ENCODE data around the gene KCNIP1.
A peak's percentile ranks its signal among the peaks of the same experiment; 100 is the strongest.

Gene KCNIP1

GRCh38 chr5:170627271-170627670, 123.5 kb downstream of the KCNIP1 start:
- intact Hi-C loops (cut with micrococcal nuclease) = no loop called here
- Mint-ChIP-seq H3K4me1 (ENCODE audit: low read depth) (peaks cover 8% of the 10 kb centered on the region), H3K27me3 (peaks cover 33% of the 10 kb centered on the region), H3K9me3 (no peaks in the 10 kb centered on the region), H3K27ac (no peak overlapping the region), H3K36me3 (ENCODE audit: low read depth) (no peaks in the 10 kb centered on the region), H3K4me3 (no peak overlapping the region)

DNA sequence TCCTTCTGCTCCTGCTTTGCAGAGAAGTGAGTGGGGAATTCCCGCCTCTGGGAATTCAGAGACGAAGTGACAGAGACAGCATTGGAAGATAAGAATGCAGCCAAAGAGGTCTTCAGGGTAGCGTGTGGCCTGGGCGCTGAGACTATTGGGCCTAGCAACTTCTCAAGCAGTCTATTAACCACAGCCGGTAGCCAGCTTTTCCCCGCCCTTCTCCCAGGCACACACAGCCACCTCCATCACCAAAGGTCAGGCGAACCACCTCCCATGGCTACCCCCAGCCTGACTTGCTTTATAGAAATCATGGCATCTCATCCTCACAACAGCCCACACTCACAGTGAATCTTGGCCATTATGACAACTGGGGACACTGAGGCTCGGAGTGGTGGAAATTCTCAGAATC, 124.2 kb downstream of the KCNIP1 start:
- Mint-ChIP-seq H3K27ac (no peak overlapping the region), H3K27me3 (peaks cover 38% of the 10 kb centered on the region), H3K4me3 (no peak overlapping the region), H3K36me3 (ENCODE audit: low read depth) (no peaks in the 10 kb centered on the region), H3K9me3 (no peaks in the 10 kb centered on the region), H3K4me1 (ENCODE audit: low read depth) (peaks cover 12% of the 10 kb centered on the region)
- intact Hi-C loops (cut with micrococcal nuclease) = no loop called here

- intact Hi-C loops (cut with micrococcal nuclease) = no loop called here
- Mint-ChIP-seq H3K36me3 (ENCODE audit: low read depth) (no peaks in the 10 kb centered on the region), H3K4me1 (ENCODE audit: low read depth) (peaks cover 21% of the 10 kb centered on the region), H3K27ac (no peak overlapping the region), H3K9me3 (no peaks in the 10 kb centered on the region), H3K27me3 (peaks cover 41% of the 10 kb centered on the region), H3K4me3 (no peak overlapping the region)
Measured at GRCh38 chr5:170628691-170629565, 125.1 kb downstream of the KCNIP1 start.

DNA sequence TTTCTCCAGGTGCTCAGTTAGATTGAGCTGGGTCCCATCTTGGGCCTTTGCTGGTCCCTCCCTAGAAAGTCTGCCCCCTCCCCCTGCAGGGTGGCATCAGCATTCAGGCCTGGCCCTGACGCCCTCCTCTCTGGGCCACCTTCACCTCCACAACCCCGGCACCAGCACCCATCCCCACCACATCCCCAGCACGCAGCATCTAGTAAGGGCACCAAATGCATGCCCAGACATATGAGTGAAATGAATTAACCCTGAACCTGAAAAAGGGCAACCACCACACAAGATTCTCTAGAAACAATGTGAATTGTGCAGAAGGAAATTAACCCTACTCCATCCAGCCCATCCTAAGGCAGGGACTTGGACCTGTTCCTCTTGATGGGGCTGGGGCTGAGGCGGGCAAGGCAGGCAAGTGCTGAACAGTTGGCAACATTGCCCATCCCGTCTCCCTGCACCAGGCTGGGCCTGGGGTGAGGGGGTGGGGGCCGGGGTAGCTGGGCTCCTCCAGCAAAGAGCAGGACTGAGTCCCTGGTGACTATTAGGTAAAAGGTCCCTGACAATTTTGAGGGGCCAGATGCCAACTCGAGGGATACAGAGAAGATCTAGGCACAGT, 125.9 kb downstream of the KCNIP1 start:
- no peak overlapping the region for H3K4me3 Mint-ChIP-seq
- intact Hi-C loops (cut with micrococcal nuclease) = loop anchor here (5.0 kb wide), 1 partner anchor 402 kb away; no protein-coding TSS in a partner anchor
- no peaks in the 10 kb centered on the region for H3K36me3 Mint-ChIP-seq (ENCODE audit: low read depth)
- H3K27me3 Mint-ChIP-seq = peaks cover 42% of the 10 kb centered on the region
- no peaks in the 10 kb centered on the region for H3K9me3 Mint-ChIP-seq
- H3K27ac Mint-ChIP-seq = no peak overlapping the region
- peaks cover 26% of the 10 kb centered on the region for H3K4me1 Mint-ChIP-seq (ENCODE audit: low read depth)

GRCh38 chr5:170630226-170630625, 126.4 kb downstream of the KCNIP1 start:
- Mint-ChIP-seq H3K9me3 (no peaks in the 10 kb centered on the region), H3K27ac (no peak overlapping the region), H3K4me1 (ENCODE audit: low read depth) (peaks cover 26% of the 10 kb centered on the region), H3K36me3 (ENCODE audit: low read depth) (no peaks in the 10 kb centered on the region), H3K4me3 (no peak overlapping the region), H3K27me3 (peaks cover 39% of the 10 kb centered on the region)
- intact Hi-C loops (cut with micrococcal nuclease) = loop anchor here (5.0 kb wide), 1 partner anchor 403 kb away; no protein-coding TSS in a partner anchor

DNA sequence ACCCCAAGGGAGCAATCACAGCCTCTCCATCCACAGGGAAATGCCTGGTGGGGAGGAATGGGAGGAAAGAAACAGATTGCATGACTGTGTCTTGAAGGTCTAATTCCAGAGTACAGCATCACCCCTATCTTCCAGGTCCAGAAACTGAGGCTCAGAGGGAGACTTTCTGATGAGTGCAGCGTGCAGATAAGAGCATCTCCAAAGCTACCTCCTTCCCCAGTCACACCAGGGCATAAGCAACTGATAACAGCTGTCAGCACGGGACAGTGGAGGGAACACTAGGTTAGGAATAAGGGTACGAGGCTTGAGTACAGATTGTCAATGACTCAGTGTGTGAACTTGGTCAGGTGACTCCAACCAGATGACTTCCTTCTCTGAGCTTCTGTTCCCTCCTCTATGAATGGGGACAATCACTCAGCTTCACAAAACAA, 126.9 kb downstream of the KCNIP1 start:
- peaks cover 26% of the 10 kb centered on the region for H3K4me1 Mint-ChIP-seq (ENCODE audit: low read depth)
- H3K4me3 Mint-ChIP-seq = no peak overlapping the region
- H3K9me3 Mint-ChIP-seq = no peaks in the 10 kb centered on the region
- intact Hi-C loops (cut with micrococcal nuclease) = loop anchor here (5.0 kb wide), 1 partner anchor 403 kb away; no protein-coding TSS in a partner anchor
- H3K27ac Mint-ChIP-seq = no peak overlapping the region
- no peaks in the 10 kb centered on the region for H3K36me3 Mint-ChIP-seq (ENCODE audit: low read depth)
- H3K27me3 Mint-ChIP-seq = peaks cover 36% of the 10 kb centered on the region

DNA sequence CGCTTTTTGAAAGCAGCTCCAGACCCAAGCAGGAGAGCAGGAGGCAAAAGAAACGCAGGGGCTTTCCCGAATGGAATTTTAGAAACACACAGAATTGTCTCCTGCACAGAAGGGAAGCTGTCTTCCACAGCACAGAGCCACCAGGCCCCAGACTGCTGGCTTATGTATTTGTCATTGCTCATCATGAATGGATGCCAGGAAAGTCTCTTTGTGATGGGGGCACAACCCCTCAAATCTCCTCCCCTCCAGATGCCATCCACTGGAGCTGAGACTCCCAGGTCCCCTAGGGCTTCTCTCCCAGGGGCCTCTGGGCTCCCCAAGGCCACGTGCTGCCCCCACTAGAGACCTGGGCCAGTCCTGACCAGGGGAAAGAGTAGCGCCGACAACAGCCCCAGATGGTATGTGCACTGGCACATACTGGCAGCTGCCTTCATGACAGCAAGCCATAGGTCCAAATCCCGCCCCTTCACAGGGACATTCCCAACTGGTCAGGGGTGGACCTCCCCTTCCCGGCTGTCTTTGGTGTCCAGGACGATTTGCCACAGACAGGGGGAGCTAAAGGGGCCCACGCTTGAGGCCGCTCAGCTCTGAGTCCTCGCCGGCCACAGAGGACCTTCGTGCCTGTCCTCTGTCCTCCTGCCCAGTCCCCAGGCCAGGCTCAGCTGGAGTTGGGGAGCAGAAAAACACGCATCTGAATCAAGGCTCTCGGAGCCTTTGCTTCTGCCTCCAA, 127.8 kb downstream of the KCNIP1 start:
- no peaks in the 10 kb centered on the region for H3K9me3 Mint-ChIP-seq
- no peak overlapping the region for H3K4me3 Mint-ChIP-seq
- H3K4me1 Mint-ChIP-seq (ENCODE audit: low read depth) = peaks cover 26% of the 10 kb centered on the region
- intact Hi-C loops (cut with micrococcal nuclease) = loop anchor here (5.0 kb wide), 1 partner anchor 404 kb away; no protein-coding TSS in a partner anchor
- no peak overlapping the region for H3K27ac Mint-ChIP-seq
- H3K27me3 Mint-ChIP-seq = peaks cover 35% of the 10 kb centered on the region
- H3K36me3 Mint-ChIP-seq (ENCODE audit: low read depth) = no peaks in the 10 kb centered on the region

GRCh38 chr5:170632266-170632984, 128.6 kb downstream of the KCNIP1 start:
- Mint-ChIP-seq H3K9me3 (no peaks in the 10 kb centered on the region), H3K4me1 (ENCODE audit: low read depth) (peaks cover 26% of the 10 kb centered on the region), H3K4me3 (no peak overlapping the region), H3K27ac (no peak overlapping the region), H3K27me3 (peaks cover 38% of the 10 kb centered on the region), H3K36me3 (ENCODE audit: low read depth) (no peaks in the 10 kb centered on the region)
- intact Hi-C loops (cut with micrococcal nuclease) = loop anchor here (5.0 kb wide), 1 partner anchor 405 kb away; no protein-coding TSS in a partner anchor

DNA sequence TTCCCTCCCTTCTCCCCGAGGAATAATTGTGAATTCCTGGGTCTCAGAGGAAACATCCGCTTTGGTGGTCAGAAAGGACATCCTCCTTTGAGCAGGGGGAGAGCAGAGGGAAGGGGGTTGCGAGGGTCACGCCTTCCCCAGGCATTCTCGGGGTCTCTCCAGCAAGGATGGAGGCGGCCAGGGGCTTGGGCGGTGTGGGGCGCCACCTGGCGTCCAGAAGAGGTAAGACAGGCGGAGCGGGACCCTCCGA, 129.1 kb downstream of the KCNIP1 start:
- intact Hi-C loops (cut with micrococcal nuclease) = loop anchor here (5.0 kb wide), 1 partner anchor 406 kb away; no protein-coding TSS in a partner anchor
- Mint-ChIP-seq H3K4me1 (ENCODE audit: low read depth) (peaks cover 26% of the 10 kb centered on the region), H3K9me3 (no peaks in the 10 kb centered on the region), H3K4me3 (peak overlapping the region; percentile 51), H3K27me3 (peaks cover 41% of the 10 kb centered on the region), H3K36me3 (ENCODE audit: low read depth) (no peaks in the 10 kb centered on the region), H3K27ac (peak overlapping the region; percentile 9)

- Mint-ChIP-seq H3K9me3 (no peaks in the 10 kb centered on the region), H3K27me3 (peaks cover 41% of the 10 kb centered on the region), H3K36me3 (ENCODE audit: low read depth) (no peaks in the 10 kb centered on the region), H3K4me3 (peak overlapping the region; percentile 51), H3K27ac (peak overlapping the region; percentile 9), H3K4me1 (ENCODE audit: low read depth) (peaks cover 27% of the 10 kb centered on the region)
- intact Hi-C loops (cut with micrococcal nuclease) = loop anchor here (5.0 kb wide), 1 partner anchor 406 kb away; no protein-coding TSS in a partner anchor
Measured at GRCh38 chr5:170633235-170634081, 129.6 kb downstream of the KCNIP1 start.

DNA sequence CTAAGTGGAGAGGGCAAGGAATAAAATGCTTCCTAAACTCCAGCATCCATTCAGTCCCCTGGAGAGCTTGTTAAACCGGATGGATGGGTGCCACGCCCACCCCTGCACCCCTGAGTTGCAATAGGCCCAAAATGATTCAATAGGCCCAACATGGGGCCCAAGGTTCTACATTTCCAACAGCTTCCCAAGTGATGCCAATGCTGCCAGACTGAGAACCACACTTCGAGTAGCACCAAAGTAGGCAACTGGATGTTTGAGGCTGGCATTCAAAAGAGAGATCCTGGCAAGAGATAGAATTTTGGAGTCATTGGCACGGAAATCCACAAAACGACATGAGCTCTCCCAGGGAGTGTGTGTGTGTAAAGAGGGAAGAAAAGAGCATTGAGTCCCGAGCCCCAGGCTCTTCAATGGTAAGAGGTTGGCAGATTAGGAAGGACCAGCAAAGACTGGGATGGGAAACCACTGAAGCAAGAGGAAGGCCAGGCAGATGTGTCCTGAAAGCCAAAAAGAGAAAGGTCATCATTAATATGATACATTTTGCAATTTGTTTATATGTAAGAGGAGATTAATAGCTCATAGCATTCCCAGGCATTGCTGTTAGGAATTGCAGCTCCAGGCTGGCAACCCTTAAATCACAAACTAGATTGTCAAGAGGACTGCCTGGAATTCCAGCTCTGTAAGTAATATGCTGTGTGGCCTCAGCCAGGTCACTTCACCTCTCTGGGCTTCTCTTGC, 130.6 kb downstream of the KCNIP1 start:
- H3K27ac Mint-ChIP-seq = no peak overlapping the region
- H3K36me3 Mint-ChIP-seq (ENCODE audit: low read depth) = no peaks in the 10 kb centered on the region
- H3K9me3 Mint-ChIP-seq = no peaks in the 10 kb centered on the region
- intact Hi-C loops (cut with micrococcal nuclease) = loop anchor here (5.0 kb wide), 1 partner anchor 407 kb away; no protein-coding TSS in a partner anchor
- no peak overlapping the region for H3K4me3 Mint-ChIP-seq
- H3K4me1 Mint-ChIP-seq (ENCODE audit: low read depth) = peaks cover 30% of the 10 kb centered on the region
- H3K27me3 Mint-ChIP-seq = peaks cover 43% of the 10 kb centered on the region

DNA sequence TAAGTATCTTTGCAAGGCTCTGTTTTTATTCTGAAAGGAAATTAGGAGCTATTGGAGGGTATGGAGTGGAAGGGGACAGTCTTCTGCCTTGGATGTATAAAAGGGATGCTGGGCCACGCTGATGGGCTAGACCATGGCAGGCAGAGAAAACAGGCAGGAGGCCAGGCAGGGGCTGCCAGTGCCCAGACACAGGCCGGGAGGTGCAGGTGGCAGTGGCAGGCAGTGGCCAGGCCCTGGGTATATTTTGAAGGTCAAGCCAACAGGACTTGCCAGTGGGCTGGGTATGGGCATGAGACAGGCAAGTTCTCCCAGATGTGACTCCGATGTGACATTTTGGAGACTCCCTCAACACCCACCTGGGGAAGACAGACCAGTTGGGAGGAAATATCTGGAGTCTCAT, 131.9 kb downstream of the KCNIP1 start:
- peaks cover 24% of the 10 kb centered on the region for H3K4me1 Mint-ChIP-seq (ENCODE audit: low read depth)
- intact Hi-C loops (cut with micrococcal nuclease) = loop anchor here (5.0 kb wide), 1 partner anchor 707 kb away; no protein-coding TSS in a partner anchor
- no peak overlapping the region for H3K27ac Mint-ChIP-seq
- H3K27me3 Mint-ChIP-seq = peaks cover 39% of the 10 kb centered on the region
- H3K36me3 Mint-ChIP-seq (ENCODE audit: low read depth) = no peaks in the 10 kb centered on the region
- no peaks in the 10 kb centered on the region for H3K9me3 Mint-ChIP-seq
- H3K4me3 Mint-ChIP-seq = no peak overlapping the region

Data from dendritic cell treated with granulocyte-macrophage colony-stimulating factor and Interleukin-4, amounts not matched to agents 40 ng/mL and 50 ng/mL, for 4 days (primary cell).